ENCODE data around the gene HGD. TPM values are rescaled to one million over a fixed set of nuclear protein-coding genes. Genes with fewer than 3 reads are reported as not detected.

The HGD gene
- polyA plus RNA-seq, 3 donors = 0.29 to 0.38 TPM; not detected in 1

- no peak overlapping the region for H3K4me3 ChIP-seq (replicated peaks in 1 of 3; ENCODE audit: low read depth in 2 of 3, low read length in 3 of 3)
- H2AFZ ChIP-seq (ENCODE audit: insufficient read depth, low read depth, low read length, poor library complexity, severe bottlenecking) = no peak overlapping the region
- no peak overlapping the region for H3K27ac ChIP-seq (ENCODE audit: low read depth in 1 of 2, low read length in 2 of 2)
- H3K36me3 ChIP-seq (replicated peaks in 1 of 2; ENCODE audit: control insufficient read depth in 1 of 2, insufficient read depth in 2 of 2, low read length in 2 of 2) = no peaks in the 10 kb centered on the region
- Mint-ChIP-seq H3K9me3 (peaks cover 6 to 15% (median 9%) of the 10 kb centered on the region in 7 donors), H3K36me3 (no peaks in the 10 kb centered on the region), H3K4me1 (peaks cover 2% of the 10 kb centered on the region), H3K27me3 (ENCODE audit: low read depth in 3 of 3) (peaks cover 0 to 4% (median 0%) of the 10 kb centered on the region in 3 donors), H3K4me3 (no peak overlapping the region), H3K27ac (no peak overlapping the region)
- H3K79me2 ChIP-seq (ENCODE audit: insufficient read depth, low read length) = no peaks in the 10 kb centered on the region
- H3K9ac ChIP-seq (ENCODE audit: insufficient read depth, low read length, poor library complexity, severe bottlenecking) = no peak overlapping the region
- TF ChIP-seq CTCF (IDR thresholded peaks at IDR 0.05) = no peak
- no peaks in the 10 kb centered on the region for H3K27me3 ChIP-seq (ENCODE audit: control insufficient read depth in 2 of 2, insufficient read depth in 2 of 2, low read length in 2 of 2)
- no peak for DNase-seq
- WGBS (ENCODE audit: insufficient coverage) = no CpG with 5 or more reads among the region's 1 CpG
- H3K4me1 ChIP-seq (ENCODE audit: control insufficient read depth in 1 of 2, insufficient read depth in 2 of 2, low read length in 2 of 2) = no peaks in the 10 kb centered on the region
- intact Hi-C loops (cut with micrococcal nuclease) = no loop called here
- H3K4me2 ChIP-seq (replicated peaks; ENCODE audit: extremely low read depth, low read length, poor library complexity, severe bottlenecking) = no peak overlapping the region
- peaks cover 0 to 7% of the 10 kb centered on the region in 2 donors for H3K9me3 ChIP-seq (replicated peaks in 1 of 2; ENCODE audit: control insufficient read depth in 1 of 2, insufficient read depth in 1 of 2, low read length in 2 of 2)
- no peaks in the 10 kb centered on the region for H4K20me1 ChIP-seq (ENCODE audit: insufficient read depth, low read length)
These were observed 47.5 kb downstream of the HGD start for GRCh38 chr3:120634539-120634938.

- H3K9me3 ChIP-seq (replicated peaks in 1 of 2; ENCODE audit: control insufficient read depth in 1 of 2, insufficient read depth in 1 of 2, low read length in 2 of 2) = peaks cover 15 to 16% of the 10 kb centered on the region in 2 donors
- intact Hi-C loops (cut with micrococcal nuclease) = no loop called here
These were observed 56.9 kb downstream of the HGD start for GRCh38 chr3:120625159-120625586.

More at GRCh38 chr3:120625159-120625586, 56.9 kb downstream of the HGD start:
- no peaks in the 10 kb centered on the region for H4K20me1 ChIP-seq (ENCODE audit: insufficient read depth, low read length)
- H3K4me3 Mint-ChIP-seq = no peak overlapping the region
- no peak overlapping the region for H3K4me2 ChIP-seq (replicated peaks; ENCODE audit: extremely low read depth, low read length, poor library complexity, severe bottlenecking)
- H3K27me3 ChIP-seq (ENCODE audit: control insufficient read depth in 2 of 2, insufficient read depth in 2 of 2, low read length in 2 of 2) = no peaks in the 10 kb centered on the region
- no peak overlapping the region for H3K9ac ChIP-seq (ENCODE audit: insufficient read depth, low read length, poor library complexity, severe bottlenecking)
- DNase-seq = no peak
- peaks cover 15 to 34% (median 27%) of the 10 kb centered on the region in 7 donors for H3K9me3 Mint-ChIP-seq
- H3K36me3 ChIP-seq (replicated peaks in 1 of 2; ENCODE audit: control insufficient read depth in 1 of 2, insufficient read depth in 2 of 2, low read length in 2 of 2) = no peaks in the 10 kb centered on the region
- no peak overlapping the region for H2AFZ ChIP-seq (ENCODE audit: insufficient read depth, low read depth, low read length, poor library complexity, severe bottlenecking)
- H3K27me3 Mint-ChIP-seq (ENCODE audit: low read depth in 3 of 3) = peaks cover 0 to 3% (median 2%) of the 10 kb centered on the region in 3 donors
- TF ChIP-seq CTCF (IDR thresholded peaks at IDR 0.05) = no peak
- no peak overlapping the region for H3K27ac ChIP-seq (ENCODE audit: low read depth in 1 of 2, low read length in 2 of 2)
- no peak overlapping the region for H3K27ac Mint-ChIP-seq
- H3K4me1 Mint-ChIP-seq = peaks cover 1% of the 10 kb centered on the region
- H3K79me2 ChIP-seq (ENCODE audit: insufficient read depth, low read length) = no peaks in the 10 kb centered on the region
- H3K4me3 ChIP-seq (replicated peaks in 1 of 3; ENCODE audit: low read depth in 2 of 3, low read length in 3 of 3) = no peak overlapping the region
- H3K36me3 Mint-ChIP-seq = no peaks in the 10 kb centered on the region
- no peaks in the 10 kb centered on the region for H3K4me1 ChIP-seq (ENCODE audit: control insufficient read depth in 1 of 2, insufficient read depth in 2 of 2, low read length in 2 of 2)

Data from CD14-positive monocyte (primary cell).